DMS79 (cell line): ENCODE data around the gene SDR9C7.
"Not testable (repeated sequence)": the region's sequence is repeated elsewhere in the genome, so short reads cannot be mapped to it uniquely, and the experiment has no call there.

Experiments
- DNase-seq: peaks from one replicate; lab custom pipeline; 2025; lab: John Stamatoyannopoulos, UW

SDR9C7 gene

DNA sequence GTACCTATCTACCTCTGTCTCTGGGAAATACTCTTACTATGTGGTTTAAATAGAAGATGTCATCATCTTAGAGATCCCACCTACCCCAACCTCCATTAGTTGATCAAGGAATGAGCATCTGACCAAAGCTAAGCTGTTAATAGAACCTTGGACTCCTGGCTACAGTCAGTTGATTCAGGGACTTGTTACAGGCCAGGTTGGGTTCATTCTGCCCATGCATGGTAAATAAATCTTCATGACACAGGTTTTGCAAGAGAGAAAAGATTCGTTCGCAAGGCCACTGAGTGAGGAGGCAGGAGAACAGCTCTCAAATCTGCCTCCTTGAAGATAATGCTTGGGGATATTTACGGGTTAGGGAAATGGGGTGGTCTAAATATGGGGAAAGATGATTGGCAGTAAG, 19.5 kb downstream of the SDR9C7 start:
- DNase-seq, result no peak

DNA sequence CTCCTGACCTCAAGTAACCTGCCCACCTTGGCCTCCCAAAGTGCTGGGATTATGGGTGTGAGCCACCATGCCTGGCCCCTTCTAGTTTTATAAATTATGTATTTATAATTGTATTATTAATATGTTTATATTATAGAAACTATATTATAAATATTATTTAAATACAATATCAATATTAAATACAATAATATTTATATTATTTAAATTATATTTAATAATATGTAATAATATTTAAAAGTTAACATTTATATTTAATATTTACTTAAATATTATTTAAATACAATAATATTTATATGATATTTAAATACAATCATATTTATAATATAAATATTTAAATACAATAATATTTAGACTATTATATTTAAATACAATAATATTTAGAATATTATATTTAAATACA, 20.0 kb downstream of the SDR9C7 start:
- no peak for DNase-seq

DNA sequence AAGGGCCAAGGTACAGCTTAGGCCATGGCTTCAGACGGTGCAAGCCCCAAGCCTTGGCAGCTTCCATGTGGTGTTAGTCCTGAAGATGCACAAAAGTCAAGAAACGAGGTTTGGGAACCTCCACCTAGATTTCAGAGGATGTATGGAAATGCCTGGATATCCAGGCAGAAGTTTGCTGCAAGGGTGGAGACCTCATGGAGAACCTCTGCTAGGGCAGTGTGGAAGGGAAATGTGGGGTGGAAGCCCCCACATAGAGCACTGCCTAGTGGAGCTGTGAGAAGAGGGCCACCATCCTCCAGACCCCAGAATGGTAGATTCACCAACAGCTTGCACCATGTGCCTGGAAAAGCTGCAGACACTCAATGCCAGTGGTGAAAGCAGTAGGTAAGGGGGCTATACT, 24.8 kb downstream of the SDR9C7 start:
- not testable (repeated sequence) for DNase-seq

DNA sequence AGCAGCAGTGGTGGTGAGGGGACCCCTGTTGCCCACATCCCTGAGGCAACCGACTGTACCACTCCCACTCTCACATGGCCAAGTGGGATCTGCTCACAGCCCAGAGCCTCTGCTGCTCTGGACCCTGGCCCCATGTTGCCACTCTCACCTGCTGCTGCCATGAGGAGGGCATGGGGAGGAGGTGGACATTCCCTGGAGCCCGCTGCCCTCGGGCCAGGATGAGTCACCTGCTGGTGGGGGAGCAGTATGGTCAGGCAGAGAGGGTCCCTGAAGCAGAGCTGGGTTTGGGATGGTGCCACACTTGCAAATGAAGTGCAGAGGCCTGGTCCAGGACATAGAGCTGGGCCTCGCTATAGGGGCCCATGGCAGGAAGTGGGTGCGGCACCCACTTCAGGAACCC, 26.1 kb downstream of the SDR9C7 start:
- no peak for DNase-seq

DNA sequence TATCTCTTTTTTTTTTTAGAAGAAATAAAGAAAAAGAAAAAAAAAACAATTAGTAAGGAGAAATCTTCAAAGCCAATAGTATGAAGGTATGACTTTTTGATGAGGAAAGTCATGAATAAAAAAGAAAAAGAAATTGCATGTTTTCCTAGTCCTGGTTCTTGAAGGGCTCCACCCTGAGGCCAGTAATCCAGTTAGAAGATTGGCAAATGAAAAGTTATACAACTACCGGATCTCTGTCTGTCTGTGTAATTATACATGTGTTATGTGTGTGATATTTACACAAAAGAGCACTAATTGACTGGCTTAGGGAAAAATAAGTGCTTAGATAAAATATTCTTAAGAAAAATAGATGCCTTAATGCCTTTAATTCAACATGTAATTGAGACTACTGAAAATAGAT, 28.4 kb downstream of the SDR9C7 start:
- DNase-seq, result no peak

DNA sequence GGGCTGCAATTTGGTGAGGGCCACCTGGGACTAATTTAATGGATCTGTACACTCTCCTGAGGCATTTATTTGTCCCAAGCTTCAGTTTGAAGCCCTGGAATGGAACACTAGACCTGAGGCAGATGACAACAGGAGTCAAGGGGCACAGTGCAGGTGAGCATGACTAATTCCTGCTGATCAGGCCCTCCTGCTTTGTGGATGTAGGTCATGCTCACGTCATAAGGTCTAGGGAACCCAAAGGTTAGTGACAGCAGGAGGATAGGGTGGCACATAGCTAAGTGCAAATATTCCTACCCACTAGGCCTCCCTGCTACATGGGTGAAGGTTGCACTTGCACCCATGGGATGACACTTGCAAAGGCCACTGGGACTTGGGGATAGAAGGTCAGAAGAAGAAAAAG, 30.8 kb downstream of the SDR9C7 start:
- DNase-seq, result no peak

DNA sequence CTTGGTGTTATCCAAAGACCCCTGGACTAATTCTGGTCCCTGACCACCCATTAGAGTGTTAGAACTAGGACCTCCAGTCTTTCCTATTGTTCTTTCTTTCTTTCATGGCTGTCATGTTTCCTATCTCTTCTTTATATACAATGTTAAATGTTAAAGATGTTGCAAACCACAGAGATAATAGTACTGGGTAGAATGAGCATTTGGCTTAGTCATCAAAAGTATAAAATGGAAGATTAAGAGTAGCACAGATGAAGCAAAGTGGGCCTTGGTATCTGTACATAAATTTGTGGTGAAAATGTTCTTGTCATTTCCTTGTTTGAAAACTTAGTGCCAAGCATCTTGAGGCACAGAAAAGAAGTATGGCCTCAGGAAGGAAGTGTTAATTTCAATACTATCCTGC, 32.9 kb downstream of the SDR9C7 start:
- not testable (repeated sequence) for DNase-seq

DNA sequence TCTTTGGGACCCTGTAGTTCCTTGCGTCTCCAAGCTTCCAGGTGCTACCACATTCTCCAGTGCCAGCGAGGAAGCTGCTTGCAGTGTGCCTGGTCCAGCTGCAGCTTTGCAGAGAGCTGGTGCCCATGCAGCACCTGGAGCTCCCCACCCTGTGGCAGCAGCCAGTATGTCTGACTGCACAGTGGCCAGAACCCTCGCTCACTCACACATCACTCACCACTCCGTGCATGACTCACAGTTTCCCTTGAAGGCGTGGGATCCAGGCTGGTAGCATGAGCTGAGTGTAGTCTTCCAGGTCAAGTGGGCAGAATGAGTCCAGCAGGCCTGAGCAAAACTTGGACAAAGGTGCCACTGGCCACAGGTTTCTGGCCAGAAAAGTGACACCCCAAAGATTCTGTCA, 33.6 kb downstream of the SDR9C7 start:
- DNase-seq, result no peak

DNA sequence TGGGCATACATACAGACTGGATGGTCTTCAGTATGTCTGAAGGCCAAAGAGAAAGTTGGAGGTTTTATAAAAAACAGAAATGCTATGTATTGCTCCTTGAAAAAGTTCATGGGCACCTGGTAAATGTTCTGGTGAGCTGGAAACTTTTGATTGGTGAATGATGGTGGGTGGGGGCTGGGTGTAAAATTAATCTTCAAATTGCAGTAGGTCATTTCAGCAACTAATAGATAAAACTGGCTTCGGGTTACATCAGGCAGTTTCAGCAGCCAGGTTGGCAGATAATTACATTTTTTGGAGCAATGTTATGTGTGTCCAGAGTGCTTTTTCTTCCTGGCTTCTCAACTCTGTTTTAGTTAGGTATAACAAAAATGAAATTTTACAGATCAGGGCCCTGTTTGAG, 35.3 kb downstream of the SDR9C7 start:
- DNase-seq, result no peak

DNA sequence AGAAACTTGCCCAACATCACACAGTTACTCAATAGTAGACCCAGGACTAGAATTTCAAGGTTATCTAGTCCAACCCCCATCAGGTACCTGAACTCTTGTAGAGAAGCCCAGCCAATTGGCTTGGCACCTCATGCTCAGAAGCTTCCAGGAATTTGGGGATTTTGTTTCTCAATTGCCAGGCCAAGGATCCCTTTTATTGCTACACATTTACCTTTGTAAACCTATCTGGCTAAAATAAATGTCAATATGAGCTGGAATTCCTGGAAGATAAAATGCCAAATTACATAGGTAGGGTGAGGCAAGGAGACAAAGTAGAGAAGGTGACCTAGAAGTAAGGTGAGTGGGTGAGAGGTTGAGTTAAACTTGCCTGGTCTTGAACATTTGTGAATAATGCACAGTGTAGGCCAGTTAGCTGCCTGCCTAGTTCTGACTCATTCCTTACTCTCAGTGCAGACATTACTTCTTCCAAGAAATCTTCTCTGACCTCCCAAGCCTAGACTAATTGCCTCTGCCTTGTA, 36.3 kb downstream of the SDR9C7 start:
- no peak for DNase-seq

DNA sequence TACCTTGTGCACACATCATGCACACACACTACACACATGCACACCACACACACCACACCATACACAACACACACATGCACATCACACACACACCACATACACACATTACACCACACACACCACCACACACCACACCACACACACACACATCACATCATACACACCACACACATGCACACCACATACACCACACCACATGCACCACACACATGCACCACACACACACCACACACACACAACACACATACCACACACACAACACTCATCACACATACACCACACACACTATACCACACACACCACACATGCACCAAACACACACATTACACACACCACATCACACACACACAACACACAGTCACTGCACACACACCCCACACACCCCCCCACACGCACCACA, 38.1 kb downstream of the SDR9C7 start:
- DNase-seq, result no peak

DNA sequence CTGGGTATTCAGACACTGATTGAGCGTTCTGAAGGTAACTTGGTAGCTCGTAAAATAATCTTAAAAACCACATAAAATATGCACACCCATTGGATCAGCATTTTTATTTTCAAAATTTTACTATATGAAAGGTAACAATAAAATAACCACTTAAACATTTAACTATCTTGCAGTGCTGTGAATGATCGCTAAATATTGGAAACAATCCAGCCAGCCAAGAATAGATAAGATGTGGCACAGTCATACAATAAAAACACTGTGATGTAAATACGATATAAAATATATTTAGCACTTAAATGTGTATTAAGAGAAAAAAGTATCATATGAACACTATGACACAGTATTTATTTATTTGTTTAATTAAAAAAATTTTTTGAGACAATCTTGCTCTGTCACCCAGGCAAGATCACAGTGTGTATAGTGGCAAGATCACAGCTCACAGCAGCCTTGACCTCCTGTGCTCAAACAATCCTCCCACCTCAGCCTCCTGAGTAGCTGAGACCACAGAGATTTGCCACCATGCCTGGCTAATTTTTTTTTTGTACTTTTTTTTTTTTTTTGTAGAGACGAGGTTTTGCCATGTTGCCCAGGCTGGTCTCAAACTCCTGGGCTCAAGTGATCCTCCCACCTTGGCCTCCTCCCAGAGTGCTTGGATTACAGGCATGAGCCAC, 39.4 kb downstream of the SDR9C7 start:
- DNase-seq, result no peak

DNA sequence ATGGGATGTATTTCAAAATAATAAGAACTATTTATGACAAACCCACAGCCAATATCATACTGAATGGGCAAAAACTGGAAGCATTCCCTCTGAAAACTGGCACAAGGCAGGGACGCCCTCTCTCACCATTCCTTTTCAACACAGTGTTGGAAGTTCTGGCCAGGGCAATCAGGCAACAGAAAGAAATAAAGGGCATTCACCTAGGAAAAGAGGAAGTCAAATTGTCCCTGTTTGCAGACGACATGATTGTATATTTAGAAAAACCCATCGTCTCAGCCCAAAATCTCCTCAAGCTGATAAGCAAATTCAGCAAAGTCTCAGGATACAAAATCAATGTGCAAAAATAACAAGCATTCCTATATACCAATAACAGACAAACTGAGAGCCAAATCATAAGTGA, 42.3 kb downstream of the SDR9C7 start:
- DNase-seq, result not testable (repeated sequence)

DNA sequence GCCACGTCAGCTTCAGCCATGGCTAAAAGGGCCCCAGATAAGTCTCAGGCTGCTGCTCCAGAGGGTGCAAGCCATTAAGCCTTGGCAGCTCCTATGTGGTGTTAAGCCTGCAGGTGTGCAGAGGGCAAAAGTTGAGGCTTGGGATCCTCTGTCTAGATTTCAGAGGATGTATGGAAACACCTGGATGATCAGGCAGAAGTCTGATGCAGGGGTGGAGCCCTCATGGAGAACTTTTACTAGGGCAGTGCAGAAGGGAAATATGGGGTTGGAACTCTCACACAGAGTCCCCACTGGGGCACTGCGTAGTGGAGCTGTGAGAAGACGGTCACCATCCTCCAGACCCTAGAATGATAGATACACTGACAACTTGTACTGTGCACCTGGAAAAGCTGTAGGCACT, 47.9 kb downstream of the SDR9C7 start:
- DNase-seq, result no peak

DNA sequence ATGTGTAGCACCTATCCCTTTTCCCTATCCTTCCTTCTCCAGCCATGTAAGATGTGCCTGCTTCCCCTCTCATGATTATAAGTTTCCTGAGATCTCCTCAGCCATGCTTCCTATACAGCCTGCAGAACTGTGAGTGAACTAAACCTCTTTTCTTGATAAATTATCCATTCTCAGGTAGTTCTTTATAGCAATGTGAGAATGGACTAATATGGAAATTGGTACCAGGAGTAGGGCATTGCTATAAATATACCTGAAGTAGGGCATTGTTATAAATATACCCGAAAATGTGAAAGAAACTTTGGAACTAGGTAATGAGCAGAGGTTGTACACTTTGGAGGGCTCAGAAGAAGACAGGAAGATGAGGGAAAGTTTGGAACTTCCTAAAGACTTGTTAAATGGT, 48.9 kb downstream of the SDR9C7 start:
- no peak for DNase-seq

DNA sequence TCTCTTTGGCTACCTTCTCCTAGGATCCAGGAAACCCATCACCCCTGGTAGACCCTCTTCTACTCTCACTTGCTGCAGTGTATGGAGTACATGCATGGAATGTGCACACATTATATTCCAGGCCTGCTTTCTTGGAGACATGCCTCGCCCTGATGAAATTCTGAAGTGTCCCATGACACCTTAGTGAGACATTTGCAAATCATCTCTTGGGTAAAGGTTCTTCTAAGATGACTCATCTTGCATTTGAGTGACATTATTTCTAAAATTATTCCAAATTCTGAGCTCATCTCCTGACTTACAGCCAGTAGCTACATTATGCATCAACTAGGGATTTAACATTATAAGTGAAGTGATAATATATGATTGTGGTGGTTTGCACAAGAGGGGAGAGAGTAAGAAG, 49.8 kb downstream of the SDR9C7 start:
- DNase-seq, result no peak

DNA sequence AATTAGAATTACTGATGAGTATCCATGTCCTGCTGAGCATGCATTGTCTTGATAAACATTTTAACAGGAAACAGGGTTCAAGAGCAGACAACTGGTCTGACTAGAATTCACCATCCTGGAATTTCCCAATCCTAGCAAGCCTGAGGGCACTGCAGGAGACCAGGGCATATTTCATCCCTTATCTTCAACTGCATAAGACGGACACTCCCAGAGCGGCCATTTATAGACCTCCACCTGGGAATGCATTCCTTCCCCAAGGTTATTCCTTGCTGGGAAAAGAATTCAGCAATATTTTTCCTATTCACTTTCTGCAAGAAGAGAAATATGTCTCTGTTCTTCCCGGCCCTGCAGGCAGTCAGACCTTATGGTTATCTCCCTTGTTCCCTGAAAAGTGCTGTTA, 51.8 kb downstream of the SDR9C7 start:
- DNase-seq, result not testable (repeated sequence)

DNA sequence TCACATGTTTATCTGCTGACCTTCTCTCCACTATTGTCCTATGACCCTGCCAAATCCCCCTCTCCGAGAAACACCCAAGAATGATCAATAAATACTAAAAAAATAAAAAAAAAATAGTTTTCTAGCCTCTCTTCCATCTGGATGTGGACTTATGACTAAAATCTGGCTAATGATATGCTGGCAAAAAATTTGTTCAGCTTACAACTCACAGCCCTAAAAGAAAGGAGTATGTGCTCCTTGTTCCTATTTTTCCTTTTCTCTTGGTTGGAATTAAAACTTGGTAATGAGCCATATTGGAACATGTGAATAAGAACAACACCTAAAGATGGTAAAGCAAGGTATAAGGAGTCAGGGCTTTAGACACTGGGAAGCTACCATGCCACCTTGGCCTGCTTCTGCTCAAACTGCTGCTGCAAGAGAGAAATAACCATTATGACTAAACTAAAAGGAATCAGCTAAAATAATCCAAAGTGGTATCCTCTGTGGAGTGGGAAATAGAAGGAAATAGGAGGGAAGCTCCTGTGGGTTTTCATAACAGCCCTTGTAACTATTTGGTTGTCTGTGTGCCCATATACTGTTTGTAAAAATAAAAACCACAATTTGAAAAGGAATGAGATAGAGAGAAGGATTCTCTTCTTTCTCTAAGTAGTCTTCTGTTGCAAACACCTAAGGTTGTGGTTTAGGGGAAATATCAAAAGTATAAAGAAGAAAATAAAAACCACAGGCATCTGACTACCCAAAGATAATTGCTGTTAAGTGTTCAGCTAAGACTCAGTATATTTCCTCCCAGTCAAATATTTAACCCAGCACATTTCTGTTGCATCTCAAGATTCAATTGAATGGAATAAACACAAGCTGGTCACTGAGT, 53.8 kb downstream of the SDR9C7 start:
- no peak for DNase-seq

DNA sequence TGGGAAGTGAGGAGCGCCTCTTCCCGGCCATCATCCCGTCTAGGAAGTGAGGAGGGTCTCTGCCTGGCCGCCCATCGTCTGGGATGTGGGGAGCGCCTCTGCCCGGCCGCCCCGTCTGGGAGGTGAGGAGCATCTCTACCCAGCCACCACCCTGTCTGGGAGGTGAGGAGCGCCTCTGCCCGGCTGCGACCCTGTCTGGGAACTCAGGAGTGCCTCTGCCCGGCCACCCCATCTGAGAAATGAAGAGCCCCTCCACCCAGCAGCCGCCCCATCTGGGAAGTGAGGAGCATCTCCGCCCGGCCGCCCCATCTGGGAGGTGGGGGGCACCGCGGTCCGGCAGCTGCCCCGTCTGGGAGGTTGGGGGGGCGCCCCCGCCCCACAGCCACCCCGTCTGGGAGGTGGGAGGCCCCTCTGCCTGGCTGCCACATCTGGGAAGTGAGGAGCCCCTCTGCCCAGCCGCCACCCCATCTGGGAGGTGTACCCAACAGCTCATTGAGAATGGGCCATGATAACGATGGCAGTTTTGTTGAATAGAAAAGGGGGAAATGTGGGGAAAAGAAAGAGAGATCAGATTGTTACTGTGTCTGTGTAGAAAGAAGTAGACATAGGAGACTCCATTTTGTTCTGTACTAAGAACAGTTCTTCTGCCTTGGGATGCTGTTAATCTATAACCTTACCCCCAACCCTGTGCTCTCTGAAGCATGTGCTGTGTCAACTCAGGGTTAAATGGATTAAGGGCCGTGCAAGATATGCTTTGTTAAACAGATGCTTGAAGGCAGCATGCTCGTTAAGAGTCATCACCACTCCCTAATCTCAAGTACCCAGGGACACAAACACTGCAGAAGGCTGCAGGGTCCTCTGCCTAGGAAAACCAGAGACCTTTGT, 54.7 kb downstream of the SDR9C7 start:
- DNase-seq, result not testable (repeated sequence)

DNA sequence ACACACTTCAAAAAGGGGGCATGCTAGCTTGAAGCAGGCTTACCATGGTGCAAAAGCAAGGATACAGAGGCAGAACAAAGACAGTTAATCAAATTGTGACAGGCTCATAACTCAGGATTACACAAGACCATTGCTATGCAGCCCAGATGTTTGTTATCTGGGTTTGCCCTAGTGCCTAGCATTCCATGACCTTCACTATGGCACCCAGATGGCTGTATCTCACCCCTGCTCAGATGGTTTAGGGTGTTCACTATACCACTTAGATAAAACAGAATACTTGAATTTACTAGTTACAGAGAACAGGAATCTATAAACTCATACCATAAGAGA, 56.2 kb downstream of the SDR9C7 start:
- DNase-seq, result no peak

DNA sequence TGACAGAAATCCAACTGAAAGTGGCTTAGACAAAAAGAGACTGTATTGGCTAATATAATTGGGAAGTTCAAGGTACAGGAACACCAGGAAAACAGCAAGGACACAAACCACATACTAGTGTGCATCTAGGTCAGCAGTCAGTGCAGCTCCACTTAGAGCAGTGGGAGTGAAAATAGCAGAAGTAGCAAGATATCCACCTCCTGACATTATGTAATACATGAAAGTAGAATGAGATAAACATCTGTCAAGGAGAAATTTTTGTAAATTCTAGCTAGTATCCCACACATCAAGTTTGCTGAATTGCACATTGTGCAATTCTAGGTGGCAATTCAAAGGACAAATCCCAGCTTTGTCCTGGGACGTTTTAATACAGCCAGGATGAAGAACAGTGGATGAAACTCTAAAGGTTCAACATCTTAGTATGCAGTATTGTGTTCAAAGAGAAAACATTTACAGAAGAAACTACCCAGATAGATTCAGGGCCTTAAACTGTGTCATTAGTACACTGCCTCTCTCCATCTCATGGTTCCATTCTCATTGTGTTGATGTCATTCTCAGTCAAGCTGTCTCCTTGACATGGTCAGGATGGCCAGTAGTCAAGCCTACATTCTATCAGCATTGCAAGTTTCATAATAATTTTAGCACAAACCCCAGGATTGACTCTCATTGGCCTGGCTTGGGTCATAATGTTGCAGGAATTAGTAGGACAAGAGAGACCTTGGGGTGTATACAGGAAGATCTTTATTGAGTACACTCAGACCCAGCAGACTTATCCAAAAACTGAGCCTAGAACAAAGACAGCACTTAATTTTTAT, 56.8 kb downstream of the SDR9C7 start:
- no peak for DNase-seq

DNA sequence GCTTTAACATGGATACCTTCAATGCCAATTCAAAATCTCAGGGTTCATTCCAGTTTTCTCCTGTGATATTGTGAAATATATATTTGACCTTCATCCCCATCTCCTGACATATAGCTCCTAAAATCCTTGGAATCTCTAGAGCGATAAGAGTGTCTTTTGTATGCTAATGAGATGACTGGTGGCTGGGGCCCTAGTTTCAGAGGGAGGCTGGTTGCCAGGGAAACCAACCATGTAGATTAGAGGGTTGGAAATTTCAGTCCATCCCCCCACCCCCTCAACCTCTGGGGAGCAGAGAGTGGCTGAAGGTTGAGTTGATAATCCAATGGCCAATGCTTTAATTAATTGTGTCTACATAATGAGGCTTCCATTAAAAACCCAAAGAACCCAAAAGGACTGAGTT, 59.4 kb downstream of the SDR9C7 start:
- DNase-seq, result no peak
